NT2/D1 (cell line): ENCODE results near the gene WWTR1.

Source experiments
- SUZ12 ChIP-seq: IDR thresholded peaks from 2 replicates; pipeline ENCODE4 v1.6.1; 2011; ENCODE audit not compliant: insufficient read length, insufficient read depth; ENCODE audit errors: extremely low read depth
- YY1 ChIP-seq: IDR thresholded peaks from 2 replicates; pipeline ENCODE4 v1.6.1; 2011; ENCODE audit not compliant: insufficient read length, insufficient read depth
- ZNF274 ChIP-seq: IDR thresholded peaks from 2 replicates; pipeline ENCODE4 v1.6.1; 2011; ENCODE audit warnings: mild to moderate bottlenecking, low read depth, low read length

GRCh38 chr3:149494022-149494758 lies 163.6 kb downstream of the WWTR1 start:
- TF ChIP-seq YY1 (no peak), ZNF274 (no peak), SUZ12 (no peak)
